Subcutaneous adipose tissue (tissue), 4 donors: Measurements from ENCODE around the gene CRYBA2. TPM values are rescaled to one million over a fixed set of nuclear protein-coding genes. Genes with fewer than 3 reads are reported as not detected.

Experiments
- total RNA-seq, 4 donors: library from RNA; depleted of rRNA; stranded (reverse); fragments of >200 nt; gene quantifications; one replicate each; pipeline ENCODE4 v1.1.0, GENCODE V29; 2016
- TF ChIP-seq, protein P1 (sequence below): fragments of 450-650 bp; IDR thresholded peaks from one replicate; pipeline ENCODE4 v1.5.1; 2016; ENCODE audit warnings: low read depth, mild to moderate bottlenecking, control low read depth, antibody characterized with exemption, moderate library complexity

The CRYBA2 gene
- total RNA-seq, result not detected

GRCh38 chr2:218993345-218994315 is at the start of gene CRYBA2:
Gene CRYBA2 (minus strand): TSS chr2:218993422. CDS start chr2:218993176, 246 bp downstream.
- TF ChIP-seq, protein P1, sequence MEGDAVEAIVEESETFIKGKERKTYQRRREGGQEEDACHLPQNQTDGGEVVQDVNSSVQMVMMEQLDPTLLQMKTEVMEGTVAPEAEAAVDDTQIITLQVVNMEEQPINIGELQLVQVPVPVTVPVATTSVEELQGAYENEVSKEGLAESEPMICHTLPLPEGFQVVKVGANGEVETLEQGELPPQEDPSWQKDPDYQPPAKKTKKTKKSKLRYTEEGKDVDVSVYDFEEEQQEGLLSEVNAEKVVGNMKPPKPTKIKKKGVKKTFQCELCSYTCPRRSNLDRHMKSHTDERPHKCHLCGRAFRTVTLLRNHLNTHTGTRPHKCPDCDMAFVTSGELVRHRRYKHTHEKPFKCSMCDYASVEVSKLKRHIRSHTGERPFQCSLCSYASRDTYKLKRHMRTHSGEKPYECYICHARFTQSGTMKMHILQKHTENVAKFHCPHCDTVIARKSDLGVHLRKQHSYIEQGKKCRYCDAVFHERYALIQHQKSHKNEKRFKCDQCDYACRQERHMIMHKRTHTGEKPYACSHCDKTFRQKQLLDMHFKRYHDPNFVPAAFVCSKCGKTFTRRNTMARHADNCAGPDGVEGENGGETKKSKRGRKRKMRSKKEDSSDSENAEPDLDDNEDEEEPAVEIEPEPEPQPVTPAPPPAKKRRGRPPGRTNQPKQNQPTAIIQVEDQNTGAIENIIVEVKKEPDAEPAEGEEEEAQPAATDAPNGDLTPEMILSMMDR, result no peak

DNA sequence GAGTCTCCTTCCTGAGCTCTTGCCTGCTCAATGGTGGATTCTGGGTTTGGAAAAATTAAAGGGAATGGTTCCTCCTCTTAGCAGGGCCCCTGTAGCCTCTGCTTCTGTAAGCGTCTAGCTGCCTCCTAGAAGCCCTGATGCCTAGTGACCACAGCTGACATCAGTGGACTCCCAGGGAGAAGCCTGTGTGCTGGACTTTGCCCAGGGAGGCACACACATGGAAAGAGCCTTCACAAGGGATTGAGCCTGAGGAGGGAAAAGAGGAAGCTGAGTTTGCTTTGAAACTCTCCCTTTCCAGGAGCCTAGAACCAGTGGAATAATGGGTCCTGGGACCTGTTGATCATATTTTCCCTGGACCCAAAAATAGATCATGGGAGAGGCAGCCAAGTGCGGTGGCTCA is 49.5 kb upstream of the CRYBA2 start:
- TF ChIP-seq, protein P1, result no peak

DNA sequence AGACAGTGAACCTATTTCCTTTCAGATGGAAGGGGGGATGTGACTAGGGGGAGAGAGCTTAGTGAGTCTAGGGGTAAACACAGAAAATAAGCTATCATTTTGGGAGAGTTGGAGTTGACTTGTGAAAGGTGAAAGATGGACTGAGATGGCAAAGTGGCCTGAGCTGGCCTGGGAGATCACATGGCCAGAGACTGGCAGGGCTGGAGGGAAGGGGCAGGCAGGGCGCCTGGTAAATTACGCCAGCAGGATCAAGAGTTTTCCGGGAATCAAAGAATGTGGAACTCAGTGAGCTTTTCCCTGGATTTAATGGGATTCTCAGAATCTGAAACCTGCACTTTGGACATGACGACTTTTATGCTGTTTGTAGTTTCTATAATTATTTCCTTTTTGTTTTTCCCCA is 48.9 kb upstream of the CRYBA2 start:
- TF ChIP-seq, protein P1, result no peak

DNA sequence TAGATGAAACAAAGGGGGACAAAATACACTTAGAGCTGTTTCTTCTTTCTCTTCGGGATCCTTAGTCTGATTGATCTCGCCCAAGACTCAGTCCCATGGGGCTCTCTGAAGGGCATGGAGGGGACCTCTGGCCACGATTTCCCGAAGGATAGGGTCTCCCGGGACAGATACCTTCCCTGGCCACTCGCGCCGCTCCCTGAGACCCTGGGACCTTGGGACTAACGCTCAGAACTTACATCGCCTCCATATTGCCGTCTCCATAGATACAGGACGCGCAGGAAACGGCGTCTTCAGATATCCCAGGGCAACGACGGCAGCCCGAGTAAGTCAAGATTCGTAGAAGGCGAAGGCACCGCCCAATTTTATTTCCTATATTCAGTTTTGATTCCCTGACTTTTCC is 48.0 kb upstream of the CRYBA2 start, which contains the start of gene CFAP65:
Gene CFAP65, minus strand, starts transcription at position 265 of the 400 bp plus-strand sequence. CDS start 2,468 bp downstream, outside the sequence.
- TF ChIP-seq, protein P1, result no peak

GRCh38 chr2:219038600-219038999 is 45.4 kb upstream of the CRYBA2 start:
- TF ChIP-seq, protein P1, result no peak

DNA sequence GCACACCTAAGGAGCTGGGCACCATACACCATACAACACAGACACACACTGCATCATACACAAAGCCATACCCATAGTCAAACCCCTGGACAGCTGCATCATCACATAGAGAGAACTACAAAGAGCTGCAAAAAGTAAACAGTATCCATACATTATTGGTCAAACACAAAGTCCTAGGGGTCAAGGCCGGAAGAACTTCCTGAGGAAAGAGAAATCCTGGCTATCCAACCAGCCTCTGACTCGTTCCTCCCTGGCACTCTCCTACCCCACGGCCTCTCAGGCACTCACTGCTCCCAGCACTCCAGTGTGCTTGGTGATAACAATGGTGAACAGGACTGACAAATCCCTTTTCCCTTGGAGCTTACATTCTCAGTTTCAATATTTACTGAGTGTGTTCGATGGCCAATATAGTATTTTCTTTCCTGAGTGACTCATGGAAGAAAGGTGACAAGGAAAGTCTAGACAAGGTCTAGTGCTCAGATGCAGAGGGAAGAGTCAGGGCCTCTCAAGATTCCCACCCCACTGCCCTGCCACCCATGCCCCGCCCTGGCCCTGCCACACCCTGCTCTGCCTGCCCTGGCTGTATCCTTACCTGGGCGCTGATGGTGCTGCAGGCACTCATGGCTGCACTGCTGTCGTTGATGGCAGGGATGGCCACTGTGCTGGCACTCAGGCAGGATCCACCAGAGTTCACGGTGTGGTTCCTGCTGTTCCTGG is 44.7 kb upstream of the CRYBA2 start:
- TF ChIP-seq, protein P1, result no peak

DNA sequence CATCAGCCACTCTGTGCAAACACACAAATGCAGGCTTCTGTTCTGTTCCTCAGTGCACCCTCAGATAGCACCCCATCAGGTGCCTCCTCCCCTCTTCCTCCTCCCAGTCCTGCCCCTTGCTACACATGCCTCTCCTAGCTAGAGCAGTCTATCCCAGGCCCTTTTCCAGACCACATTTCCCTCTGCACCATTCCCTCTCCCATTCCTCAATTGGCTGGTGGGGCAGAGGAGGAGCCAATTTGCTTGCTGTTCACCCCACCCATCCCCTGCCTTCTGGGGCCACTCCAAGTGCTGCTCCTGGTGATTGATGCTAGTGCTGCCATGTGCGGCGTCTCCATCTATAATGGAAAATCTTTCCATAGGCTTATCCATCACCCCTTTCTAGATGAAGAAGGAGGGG is 42.7 kb upstream of the CRYBA2 start:
- TF ChIP-seq, protein P1, result no peak
